Calu3 (cell line): ENCODE measurements around the gene GALNT11. TPM values are rescaled to one million over a fixed set of nuclear protein-coding genes. Genes with fewer than 3 reads are reported as not detected.

Experiments used
- BruUV-seq: library from RNA; stranded (reverse); fragments of 400-500 nt; replicated peaks from 2 replicates; lab custom pipeline; 2021; lab: Mats Ljungman, UMichigan
- CTCF ChIA-PET: fragments of 300-600 bp; sonication (Branson Sonifier 250); formaldehyde crosslinking; loops from one replicate; lab custom pipeline; 2022; ENCODE audit warnings: antibody characterized with exemption; lab: Charles Lee
- DNase-seq: peaks from one replicate; pipeline ENCODE4 v3.0.0; 2022
- H3K27ac Mint-ChIP-seq: one replicate; pipeline ENCODE4 v1.8.0; 2022; ENCODE audit warnings: mixed read lengths; ENCODE audit not compliant: unreplicated experiment
- H3K27me3 Mint-ChIP-seq: one replicate; pipeline ENCODE4 v1.8.0; 2022; ENCODE audit warnings: mixed read lengths; ENCODE audit not compliant: unreplicated experiment
- H3K36me3 Mint-ChIP-seq: one replicate; pipeline ENCODE4 v1.8.0; 2022; ENCODE audit warnings: mild to moderate bottlenecking, moderate library complexity, mixed read lengths; ENCODE audit not compliant: insufficient read depth, unreplicated experiment
- H3K4me1 Mint-ChIP-seq: one replicate; pipeline ENCODE4 v1.8.0; 2022; ENCODE audit warnings: mild to moderate bottlenecking, low read depth, mixed read lengths; ENCODE audit not compliant: unreplicated experiment
- H3K4me3 Mint-ChIP-seq: one replicate; pipeline ENCODE4 v1.8.0; 2022; ENCODE audit warnings: mild to moderate bottlenecking, low read depth, moderate library complexity, mixed read lengths; ENCODE audit not compliant: unreplicated experiment
- H3K9me3 Mint-ChIP-seq: one replicate; pipeline ENCODE4 v1.8.0; 2022; ENCODE audit warnings: low read depth, mixed read lengths; ENCODE audit not compliant: unreplicated experiment
- intact Hi-C: fragments of 100-400 bp; cut with micrococcal nuclease; formaldehyde crosslinking; loops from one replicate; pipeline ENCODE4 v1.10.0; 2022; ENCODE audit not compliant: unreplicated experiment
- total RNA-seq: library from RNA; stranded (reverse); gene quantifications from 2 replicates; pipeline ENCODE4 v1.2.3, GENCODE V29; 2022
- TF ChIP-seq, protein P1 (sequence below): fragments of 200-600 bp; IDR thresholded peaks from one replicate; pipeline ENCODE4 v1.8.0; 2022; ENCODE audit warnings: antibody characterized with exemption; ENCODE audit not compliant: unreplicated experiment

Gene GALNT11
- total RNA-seq, 1 experiment from 2014 or later = 19.7 TPM

DNA sequence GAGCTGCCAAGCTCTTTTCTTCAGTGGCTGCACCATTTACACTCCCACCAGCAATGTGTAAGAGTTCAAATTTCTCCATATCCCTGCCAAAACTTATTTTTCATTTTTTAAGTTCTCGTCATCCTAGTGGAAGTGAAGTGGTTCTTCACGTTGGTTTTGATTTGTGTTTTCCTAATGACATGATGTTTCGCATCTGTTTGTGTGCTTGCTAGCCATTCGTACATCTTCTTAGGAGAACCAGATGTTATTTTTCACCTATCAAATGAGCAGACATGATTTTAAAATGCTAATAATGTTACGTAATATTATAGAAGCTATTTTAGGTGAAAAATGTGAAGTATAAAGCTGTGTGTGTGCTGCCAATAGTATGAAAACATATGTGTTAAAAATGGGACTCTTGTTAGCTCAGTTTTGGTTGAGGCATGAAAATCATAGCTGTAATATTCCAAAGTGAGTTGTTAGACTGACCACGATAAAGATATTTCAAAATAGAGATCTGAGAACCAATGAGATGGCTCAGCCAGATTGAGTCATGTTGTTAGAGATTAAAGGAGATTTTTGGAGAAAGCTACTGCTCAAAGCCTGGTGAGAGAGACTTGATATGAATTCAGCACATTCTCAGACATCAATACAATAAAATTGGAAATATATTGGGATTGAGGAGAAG is 25.9 kb upstream of the GALNT11 start:
- no peaks in the 10 kb centered on the region for H3K36me3 Mint-ChIP-seq
- peaks cover 3% of the 10 kb centered on the region for H3K4me1 Mint-ChIP-seq
- no peak for DNase-seq
- H3K27ac Mint-ChIP-seq = no peak overlapping the region
- BruUV-seq = no TSS peak
- CTCF ChIA-PET = no interaction called here
- peaks cover 30% of the 10 kb centered on the region for H3K27me3 Mint-ChIP-seq
- no peaks in the 10 kb centered on the region for H3K9me3 Mint-ChIP-seq
- TF ChIP-seq, protein P1, sequence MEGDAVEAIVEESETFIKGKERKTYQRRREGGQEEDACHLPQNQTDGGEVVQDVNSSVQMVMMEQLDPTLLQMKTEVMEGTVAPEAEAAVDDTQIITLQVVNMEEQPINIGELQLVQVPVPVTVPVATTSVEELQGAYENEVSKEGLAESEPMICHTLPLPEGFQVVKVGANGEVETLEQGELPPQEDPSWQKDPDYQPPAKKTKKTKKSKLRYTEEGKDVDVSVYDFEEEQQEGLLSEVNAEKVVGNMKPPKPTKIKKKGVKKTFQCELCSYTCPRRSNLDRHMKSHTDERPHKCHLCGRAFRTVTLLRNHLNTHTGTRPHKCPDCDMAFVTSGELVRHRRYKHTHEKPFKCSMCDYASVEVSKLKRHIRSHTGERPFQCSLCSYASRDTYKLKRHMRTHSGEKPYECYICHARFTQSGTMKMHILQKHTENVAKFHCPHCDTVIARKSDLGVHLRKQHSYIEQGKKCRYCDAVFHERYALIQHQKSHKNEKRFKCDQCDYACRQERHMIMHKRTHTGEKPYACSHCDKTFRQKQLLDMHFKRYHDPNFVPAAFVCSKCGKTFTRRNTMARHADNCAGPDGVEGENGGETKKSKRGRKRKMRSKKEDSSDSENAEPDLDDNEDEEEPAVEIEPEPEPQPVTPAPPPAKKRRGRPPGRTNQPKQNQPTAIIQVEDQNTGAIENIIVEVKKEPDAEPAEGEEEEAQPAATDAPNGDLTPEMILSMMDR = no peak
- intact Hi-C loops = no loop called here
- H3K4me3 Mint-ChIP-seq = no peak overlapping the region

DNA sequence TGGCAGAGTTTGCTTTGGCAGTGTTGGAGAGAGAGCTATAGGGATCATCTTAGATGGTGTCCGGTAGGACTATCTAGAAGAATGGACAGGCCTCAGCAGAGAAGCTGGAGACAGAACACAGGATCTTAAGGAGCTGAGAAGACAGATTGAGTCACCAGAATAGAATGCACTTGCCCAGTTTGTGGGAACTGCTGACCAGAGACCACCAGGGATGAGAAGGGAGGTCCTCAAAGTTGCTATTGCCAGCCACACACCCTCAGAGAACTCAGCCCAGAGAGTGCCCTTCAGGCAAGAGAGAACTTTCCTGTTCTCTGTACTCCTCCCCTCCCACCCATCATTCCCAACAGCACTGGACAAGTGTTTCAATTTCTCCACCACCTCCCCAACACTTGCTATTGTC is 25.3 kb upstream of the GALNT11 start:
- intact Hi-C loops = no loop called here
- CTCF ChIA-PET = interaction anchor here (0.7 kb wide), 1 partner anchor 714 kb away, joined by 3 read pairs; no protein-coding TSS in a partner anchor
- no peaks in the 10 kb centered on the region for H3K9me3 Mint-ChIP-seq
- no TSS peak for BruUV-seq
- peaks cover 30% of the 10 kb centered on the region for H3K27me3 Mint-ChIP-seq
- TF ChIP-seq, protein P1 = no peak
- H3K4me1 Mint-ChIP-seq = no peaks in the 10 kb centered on the region
- H3K27ac Mint-ChIP-seq = no peak overlapping the region
- no peak for DNase-seq
- H3K36me3 Mint-ChIP-seq = no peaks in the 10 kb centered on the region
- no peak overlapping the region for H3K4me3 Mint-ChIP-seq

DNA sequence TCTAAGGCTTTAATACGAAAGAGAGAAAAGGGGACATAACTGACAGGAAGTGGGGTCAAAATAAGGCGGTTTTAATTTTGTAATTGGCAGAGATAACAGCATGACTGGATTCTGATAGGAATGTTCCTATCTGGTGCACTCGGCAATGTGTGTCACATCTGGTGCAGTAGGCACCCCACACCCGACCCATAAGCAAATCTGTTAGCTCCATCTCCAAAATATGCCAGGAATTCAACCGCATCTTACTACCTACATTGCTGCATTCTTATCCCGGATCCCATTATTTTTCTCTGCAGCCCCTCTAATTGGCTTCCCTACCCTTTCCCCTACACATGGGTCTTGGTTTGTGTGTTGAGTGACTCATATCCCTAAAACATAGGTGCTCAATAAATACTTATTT is 19.1 kb upstream of the GALNT11 start:
- Mint-ChIP-seq H3K36me3 (no peaks in the 10 kb centered on the region), H3K4me1 (no peaks in the 10 kb centered on the region), H3K27me3 (peaks cover 38% of the 10 kb centered on the region), H3K4me3 (no peak overlapping the region), H3K9me3 (no peaks in the 10 kb centered on the region), H3K27ac (no peak overlapping the region)
- CTCF ChIA-PET = no interaction called here
- DNase-seq = no peak
- BruUV-seq = no TSS peak
- TF ChIP-seq, protein P1 = no peak
- intact Hi-C loops = no loop called here

DNA sequence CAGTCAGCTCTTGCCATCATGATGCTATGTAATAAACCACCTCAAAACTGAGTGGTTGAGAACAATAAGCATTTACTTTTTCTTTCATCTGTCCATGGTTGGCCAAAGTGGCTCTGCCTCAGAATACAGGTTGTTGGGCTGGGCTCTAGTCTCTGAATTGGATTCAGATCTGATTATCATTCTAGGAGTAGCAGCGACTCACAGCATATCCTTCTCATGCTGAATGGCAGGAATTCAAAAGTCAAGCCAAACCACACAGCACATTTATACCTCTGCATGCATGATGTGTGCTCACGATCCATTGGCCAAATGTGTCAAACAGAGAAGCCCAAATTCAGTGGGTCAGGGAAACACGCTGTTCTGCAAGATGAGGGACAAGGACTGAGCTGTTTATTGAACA is 13.6 kb upstream of the GALNT11 start:
- H3K27me3 Mint-ChIP-seq = peaks cover 29% of the 10 kb centered on the region
- no peaks in the 10 kb centered on the region for H3K4me1 Mint-ChIP-seq
- CTCF ChIA-PET = no interaction called here
- H3K27ac Mint-ChIP-seq = no peak overlapping the region
- DNase-seq = no peak
- no peaks in the 10 kb centered on the region for H3K9me3 Mint-ChIP-seq
- no peak overlapping the region for H3K4me3 Mint-ChIP-seq
- BruUV-seq = no TSS peak
- H3K36me3 Mint-ChIP-seq = no peaks in the 10 kb centered on the region
- TF ChIP-seq, protein P1 = no peak
- intact Hi-C loops = no loop called here
